ENCODE measurements around the gene RAB20. TPM values are rescaled to one million over a fixed set of nuclear protein-coding genes. Genes with fewer than 3 reads are reported as not detected.

Gene RAB20
- total RNA-seq, 1 donor from 2014 or later, result 2.8 TPM

DNA sequence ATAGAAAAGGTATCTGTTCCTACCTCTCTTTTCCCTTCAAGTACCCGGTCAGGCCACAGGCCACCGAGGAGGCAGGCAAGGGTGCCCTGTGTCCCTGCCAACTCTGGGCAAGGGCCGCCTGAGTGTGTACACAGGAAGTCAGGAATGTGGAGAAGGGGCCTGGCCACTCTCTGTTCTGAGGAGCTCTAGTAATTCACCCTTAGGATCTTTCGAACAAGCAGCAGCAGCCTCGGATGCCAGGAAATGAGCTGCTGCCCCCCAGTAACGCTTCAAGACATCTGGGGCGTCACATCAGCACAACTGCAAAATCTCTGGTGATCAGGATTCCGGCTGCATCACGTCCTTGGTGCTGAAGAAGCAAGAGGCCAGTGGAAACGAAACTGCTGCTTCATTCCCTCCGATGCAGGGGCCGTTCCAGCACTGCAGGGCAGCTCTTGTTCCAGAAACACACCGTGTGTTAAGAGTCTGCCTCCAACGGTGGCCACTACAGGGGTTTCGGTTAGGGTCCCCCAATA is 2.0 kb downstream of the RAB20 start:
- H3K27me3 Mint-ChIP-seq (ENCODE audit: low read depth), result peaks cover 32% of the 10 kb centered on the region
- H3K4me1 Mint-ChIP-seq (ENCODE audit: low read depth), result peaks cover 14% of the 10 kb centered on the region
- H3K9me3 Mint-ChIP-seq, result no peaks in the 10 kb centered on the region
- intact Hi-C loops (cut with micrococcal nuclease), result no loop called here
- no peak for DNase-seq (ENCODE audit: low spot score)
- no peak overlapping the region for H3K4me3 Mint-ChIP-seq (ENCODE audit: low read depth)
- H3K36me3 Mint-ChIP-seq (ENCODE audit: low read depth), result peaks cover 4% of the 10 kb centered on the region
- H3K27ac Mint-ChIP-seq, result no peak overlapping the region

DNA sequence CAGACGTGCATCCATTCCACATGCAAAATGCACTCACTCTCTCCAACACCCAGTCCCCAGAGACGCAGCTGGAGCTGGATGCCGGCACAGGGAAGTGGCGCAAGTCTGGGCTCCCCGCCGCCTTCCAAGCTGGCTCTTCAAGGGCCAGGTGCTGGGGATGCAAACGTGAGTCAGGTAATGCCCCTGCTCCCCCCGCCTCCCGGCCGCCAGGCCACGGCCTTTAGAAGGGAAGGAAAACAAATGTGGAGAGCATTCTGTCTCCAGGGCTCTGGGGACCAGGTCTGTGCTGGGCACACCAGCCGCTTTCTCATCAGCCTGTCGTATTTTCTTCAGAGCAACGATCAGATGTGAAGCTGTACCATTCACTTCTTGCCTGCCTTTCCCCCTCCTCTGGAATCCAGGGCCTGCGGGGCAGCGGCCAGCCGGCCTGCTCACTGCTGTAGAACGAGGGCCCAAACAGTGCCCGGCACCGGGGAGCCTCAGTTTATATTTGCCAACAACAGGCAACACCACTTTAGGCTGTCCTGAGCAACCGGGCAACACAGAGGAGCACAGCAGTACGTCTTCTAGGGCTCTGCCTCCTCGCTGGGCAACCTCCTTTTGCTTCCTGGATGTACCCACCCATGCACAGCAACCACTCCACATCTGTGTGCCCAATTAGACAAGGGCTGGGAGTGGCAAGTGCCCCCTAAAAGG is 3.8 kb downstream of the RAB20 start:
- H3K36me3 Mint-ChIP-seq (ENCODE audit: low read depth), result peaks cover 4% of the 10 kb centered on the region
- intact Hi-C loops (cut with micrococcal nuclease), result no loop called here
- no peak for DNase-seq (ENCODE audit: low spot score)
- no peaks in the 10 kb centered on the region for H3K9me3 Mint-ChIP-seq
- peaks cover 13% of the 10 kb centered on the region for H3K4me1 Mint-ChIP-seq (ENCODE audit: low read depth)
- H3K27me3 Mint-ChIP-seq (ENCODE audit: low read depth), result peaks cover 22% of the 10 kb centered on the region
- no peak overlapping the region for H3K27ac Mint-ChIP-seq
- H3K4me3 Mint-ChIP-seq (ENCODE audit: low read depth), result no peak overlapping the region

DNA sequence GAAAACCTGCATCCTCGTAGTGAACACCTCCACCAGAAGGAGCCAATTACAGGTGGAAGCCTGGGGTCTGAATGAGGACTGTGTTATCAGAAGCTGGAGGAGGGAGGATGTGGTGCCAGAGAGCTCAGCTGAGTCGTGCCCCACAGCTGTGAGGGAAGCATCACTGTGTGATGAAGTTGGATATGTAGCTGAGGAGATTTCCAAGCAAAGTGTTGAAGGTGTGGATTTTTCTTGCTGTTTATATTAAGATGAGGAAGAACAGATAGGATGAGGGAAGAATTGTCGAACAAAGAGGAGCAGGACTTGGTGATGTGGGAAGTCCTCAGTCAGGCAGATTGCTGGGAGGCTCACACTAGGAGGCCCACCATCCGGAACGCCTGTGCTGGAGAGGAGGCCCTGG is 4.4 kb downstream of the RAB20 start:
- Mint-ChIP-seq H3K4me3 (ENCODE audit: low read depth) (no peak overlapping the region), H3K9me3 (no peaks in the 10 kb centered on the region), H3K36me3 (ENCODE audit: low read depth) (peaks cover 4% of the 10 kb centered on the region), H3K4me1 (ENCODE audit: low read depth) (peaks cover 11% of the 10 kb centered on the region), H3K27me3 (ENCODE audit: low read depth) (peaks cover 21% of the 10 kb centered on the region), H3K27ac (no peak overlapping the region)
- no peak for DNase-seq (ENCODE audit: low spot score)
- intact Hi-C loops (cut with micrococcal nuclease), result no loop called here

DNA sequence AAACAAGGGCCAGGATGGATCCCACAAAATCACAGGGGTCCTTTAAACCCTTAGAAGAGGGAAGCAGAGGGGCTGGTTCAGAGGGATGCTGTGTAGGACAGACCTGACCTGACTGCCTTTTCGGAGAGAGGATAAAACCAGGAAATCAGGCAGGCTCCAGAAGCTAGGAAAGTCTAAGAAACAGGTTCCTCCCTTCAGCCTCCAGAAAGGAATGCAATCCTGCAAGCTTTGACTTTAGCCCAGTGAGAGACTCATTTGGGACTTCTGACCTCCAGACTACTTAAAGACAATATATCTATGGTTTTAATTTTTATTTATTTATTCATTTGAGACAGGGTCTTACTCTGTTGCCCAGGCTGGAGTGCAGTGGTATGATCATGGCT is 5.3 kb downstream of the RAB20 start:
- DNase-seq (ENCODE audit: low spot score), result no peak
- Mint-ChIP-seq H3K27ac (no peak overlapping the region), H3K4me3 (ENCODE audit: low read depth) (no peak overlapping the region), H3K9me3 (no peaks in the 10 kb centered on the region), H3K27me3 (ENCODE audit: low read depth) (peaks cover 17% of the 10 kb centered on the region), H3K36me3 (ENCODE audit: low read depth) (peaks cover 4% of the 10 kb centered on the region), H3K4me1 (ENCODE audit: low read depth) (peaks cover 11% of the 10 kb centered on the region)
- intact Hi-C loops (cut with micrococcal nuclease), result no loop called here

DNA sequence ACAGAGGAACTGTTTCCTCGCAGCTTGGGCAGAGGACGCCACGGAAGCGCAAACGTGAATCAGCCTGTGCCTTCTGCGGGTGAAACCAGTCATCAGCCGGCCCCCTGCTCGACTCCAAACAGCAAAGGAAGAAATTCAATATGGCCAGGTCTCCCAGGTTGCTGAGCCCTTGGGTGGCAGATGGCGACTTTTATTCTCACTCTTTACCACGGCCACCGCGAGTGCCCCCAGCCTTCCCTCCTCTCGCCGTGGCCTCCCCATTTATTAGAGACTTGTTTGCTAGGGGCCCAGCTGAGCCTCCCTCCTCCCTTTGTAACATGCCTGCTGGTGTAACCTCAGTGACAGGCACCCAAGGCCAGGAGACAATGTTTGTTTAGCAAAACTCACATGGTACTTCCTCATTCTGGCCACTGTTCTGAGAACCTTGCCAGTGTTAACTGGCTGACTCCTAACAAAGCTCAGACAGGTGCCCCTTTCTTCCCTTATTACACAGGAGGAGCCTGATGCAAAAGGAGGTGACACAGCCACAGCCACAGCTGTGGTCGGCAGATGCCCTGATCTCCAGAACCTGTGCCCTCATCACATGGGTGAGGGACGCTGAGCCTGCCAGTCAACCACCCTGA is 5.8 kb downstream of the RAB20 start:
- H3K4me3 Mint-ChIP-seq (ENCODE audit: low read depth), result no peak overlapping the region
- peaks cover 8% of the 10 kb centered on the region for H3K4me1 Mint-ChIP-seq (ENCODE audit: low read depth)
- peaks cover 4% of the 10 kb centered on the region for H3K36me3 Mint-ChIP-seq (ENCODE audit: low read depth)
- H3K9me3 Mint-ChIP-seq, result no peaks in the 10 kb centered on the region
- no peak overlapping the region for H3K27ac Mint-ChIP-seq
- intact Hi-C loops (cut with micrococcal nuclease), result no loop called here
- peaks cover 15% of the 10 kb centered on the region for H3K27me3 Mint-ChIP-seq (ENCODE audit: low read depth)
- no peak for DNase-seq (ENCODE audit: low spot score)

DNA sequence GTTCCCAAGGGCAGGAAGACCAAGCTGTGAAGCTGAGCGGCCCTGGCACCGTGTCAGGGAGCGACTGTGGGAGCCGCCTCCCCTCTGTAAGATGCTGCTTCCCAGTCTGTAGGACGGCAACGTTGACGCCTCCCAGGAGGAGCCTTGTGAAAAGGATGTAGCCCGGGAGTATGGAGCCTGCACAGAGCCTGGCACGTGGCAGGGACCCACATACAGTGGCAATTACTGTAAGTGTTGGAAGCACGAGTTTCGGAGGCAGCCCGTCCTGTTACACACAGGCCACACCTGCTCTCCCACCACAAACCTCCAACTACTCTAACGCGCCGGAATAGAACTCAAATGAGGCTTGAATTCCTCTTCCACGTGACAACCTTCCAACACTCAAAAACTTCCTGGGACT is 6.6 kb downstream of the RAB20 start:
- H3K4me1 Mint-ChIP-seq (ENCODE audit: low read depth), result peaks cover 3% of the 10 kb centered on the region
- no peak overlapping the region for H3K27ac Mint-ChIP-seq

DNA sequence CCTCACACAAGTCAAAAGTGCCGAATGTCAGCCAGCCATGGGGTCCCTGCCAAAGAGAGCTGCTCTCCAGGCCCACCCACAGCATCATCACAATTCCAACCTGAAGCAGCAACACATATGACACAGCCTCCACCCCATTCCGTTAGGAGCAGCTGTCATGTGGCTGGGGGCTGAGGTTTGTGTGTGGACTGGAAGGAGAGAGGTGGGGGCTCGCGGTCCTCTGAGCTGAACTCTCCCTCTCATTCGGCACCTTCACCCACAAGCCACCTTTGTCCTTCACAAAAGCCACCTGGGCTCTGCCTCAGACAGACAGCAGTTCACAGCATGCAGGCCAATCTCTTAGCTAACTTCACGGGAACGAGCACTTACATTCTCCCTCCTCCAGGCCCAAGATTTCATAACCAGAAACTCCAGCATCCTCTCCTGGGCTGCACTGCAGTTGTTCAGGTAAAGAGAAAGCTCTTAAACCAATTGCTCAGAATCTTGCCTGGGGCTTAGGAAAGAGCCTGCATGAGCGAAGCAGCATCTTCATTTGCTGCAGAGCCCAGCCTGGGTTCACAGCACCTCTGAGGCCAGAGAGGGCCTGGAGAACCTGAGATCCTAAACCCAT is 7.2 kb downstream of the RAB20 start:
- Mint-ChIP-seq H3K36me3 (ENCODE audit: low read depth) (peaks cover 4% of the 10 kb centered on the region), H3K27me3 (ENCODE audit: low read depth) (peaks cover 8% of the 10 kb centered on the region), H3K4me3 (ENCODE audit: low read depth) (no peak overlapping the region), H3K9me3 (no peaks in the 10 kb centered on the region), H3K27ac (no peak overlapping the region), H3K4me1 (ENCODE audit: low read depth) (peaks cover 2% of the 10 kb centered on the region)
- intact Hi-C loops (cut with micrococcal nuclease), result no loop called here
- DNase-seq (ENCODE audit: low spot score), result no peak

More for the DNA sequence above, 6.6 kb downstream of the RAB20 start:
- DNase-seq (ENCODE audit: low spot score), result no peak
- no peak overlapping the region for H3K4me3 Mint-ChIP-seq (ENCODE audit: low read depth)
- no peaks in the 10 kb centered on the region for H3K9me3 Mint-ChIP-seq
- intact Hi-C loops (cut with micrococcal nuclease), result no loop called here
- peaks cover 4% of the 10 kb centered on the region for H3K36me3 Mint-ChIP-seq (ENCODE audit: low read depth)
- H3K27me3 Mint-ChIP-seq (ENCODE audit: low read depth), result peaks cover 9% of the 10 kb centered on the region

DNA sequence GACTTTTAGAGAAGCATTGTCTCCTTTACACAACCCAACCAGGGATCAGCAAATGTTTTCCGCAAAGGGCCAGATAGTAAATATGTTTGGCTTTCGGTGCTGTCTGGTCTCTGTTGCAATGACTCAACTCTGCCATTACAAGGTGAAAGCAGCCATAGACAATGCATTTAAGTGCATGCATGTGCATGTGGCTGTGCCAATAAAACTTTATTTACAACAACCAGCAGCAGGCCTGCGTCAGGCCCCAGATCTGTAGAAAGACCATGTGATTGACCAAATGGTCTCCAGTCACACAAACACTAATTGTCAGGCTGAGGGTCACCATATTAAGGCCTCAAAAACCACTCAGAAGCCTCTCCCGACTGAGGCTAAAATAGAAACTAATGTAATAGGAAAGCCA is 8.1 kb downstream of the RAB20 start:
- Mint-ChIP-seq H3K9me3 (no peaks in the 10 kb centered on the region), H3K4me1 (ENCODE audit: low read depth) (peaks cover 2% of the 10 kb centered on the region), H3K4me3 (ENCODE audit: low read depth) (no peak overlapping the region), H3K27ac (no peak overlapping the region), H3K27me3 (ENCODE audit: low read depth) (peaks cover 4% of the 10 kb centered on the region), H3K36me3 (ENCODE audit: low read depth) (peaks cover 4% of the 10 kb centered on the region)
- DNase-seq (ENCODE audit: low spot score), result no peak
- intact Hi-C loops (cut with micrococcal nuclease), result no loop called here

DNA sequence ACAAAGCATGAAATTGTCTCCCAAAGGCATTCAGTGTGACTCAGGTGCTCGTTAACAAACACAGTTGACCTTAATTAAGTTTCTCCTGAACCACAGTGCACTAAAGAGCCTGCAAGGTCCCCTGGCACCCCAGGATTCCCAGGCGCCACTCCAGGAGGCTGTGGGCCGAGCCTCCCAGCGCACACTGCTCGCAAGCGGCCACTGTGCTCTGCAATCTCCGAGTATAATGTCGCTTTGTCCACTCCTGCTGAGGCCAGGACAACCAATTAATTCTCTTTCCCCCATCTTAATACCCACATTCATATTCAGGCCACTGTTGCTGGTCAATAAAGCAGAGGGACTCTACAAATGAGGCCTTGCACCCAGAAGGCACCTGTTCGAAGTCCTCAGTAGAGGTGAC is 8.8 kb downstream of the RAB20 start:
- Mint-ChIP-seq H3K36me3 (ENCODE audit: low read depth) (peaks cover 4% of the 10 kb centered on the region), H3K9me3 (no peaks in the 10 kb centered on the region), H3K27me3 (ENCODE audit: low read depth) (peaks cover 4% of the 10 kb centered on the region), H3K4me3 (ENCODE audit: low read depth) (no peak overlapping the region), H3K4me1 (ENCODE audit: low read depth) (peaks cover 2% of the 10 kb centered on the region), H3K27ac (no peak overlapping the region)
- DNase-seq (ENCODE audit: low spot score), result no peak
- intact Hi-C loops (cut with micrococcal nuclease), result no loop called here

DNA sequence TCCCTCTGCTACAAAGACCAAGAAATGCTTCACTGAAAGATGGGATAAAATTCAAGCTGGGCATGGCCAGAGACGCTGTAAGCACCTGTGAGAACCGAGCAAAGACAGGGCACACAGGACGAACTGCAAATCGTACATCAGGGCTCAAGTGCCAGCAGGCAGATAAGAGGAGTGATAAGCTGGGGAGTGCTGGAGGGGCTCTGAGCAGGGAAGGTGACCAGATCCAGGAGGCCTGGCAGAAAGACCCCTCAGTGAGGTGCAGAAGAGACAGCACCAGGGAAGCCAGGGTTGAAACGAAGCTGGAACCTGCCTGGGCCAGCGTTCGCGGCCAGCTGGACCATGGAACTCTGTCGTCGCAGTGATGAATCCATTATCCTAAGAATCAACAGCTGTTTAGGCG is 10.2 kb downstream of the RAB20 start:
- H3K4me1 Mint-ChIP-seq (ENCODE audit: low read depth), result no peaks in the 10 kb centered on the region
- H3K27ac Mint-ChIP-seq, result no peak overlapping the region
- H3K36me3 Mint-ChIP-seq (ENCODE audit: low read depth), result no peaks in the 10 kb centered on the region
- H3K4me3 Mint-ChIP-seq (ENCODE audit: low read depth), result no peak overlapping the region
- H3K27me3 Mint-ChIP-seq (ENCODE audit: low read depth), result peaks cover 4% of the 10 kb centered on the region
- DNase-seq (ENCODE audit: low spot score), result no peak
- intact Hi-C loops (cut with micrococcal nuclease), result no loop called here
- no peaks in the 10 kb centered on the region for H3K9me3 Mint-ChIP-seq

DNA sequence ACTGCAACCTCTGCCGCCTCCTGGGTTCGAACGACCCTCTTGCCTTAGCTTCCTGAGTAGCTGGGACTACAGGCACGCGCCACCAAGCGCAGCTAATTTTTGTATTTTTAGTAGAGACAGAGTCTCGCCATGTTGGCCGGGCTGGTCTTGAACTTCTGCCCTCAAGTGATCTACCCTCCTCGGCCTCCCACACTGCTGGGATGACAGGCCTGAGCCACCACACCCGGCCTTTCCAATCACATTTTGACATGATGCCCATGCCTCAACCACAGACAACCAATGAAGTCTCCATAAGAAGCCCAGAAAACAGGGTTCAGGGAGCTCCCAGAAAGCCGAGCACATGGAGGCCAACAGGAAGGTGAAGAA is 11.7 kb downstream of the RAB20 start:
- H3K27ac Mint-ChIP-seq, result no peak overlapping the region
- intact Hi-C loops (cut with micrococcal nuclease), result no loop called here
- DNase-seq (ENCODE audit: low spot score), result no peak
- H3K36me3 Mint-ChIP-seq (ENCODE audit: low read depth), result no peaks in the 10 kb centered on the region
- H3K9me3 Mint-ChIP-seq, result peaks cover 3% of the 10 kb centered on the region
- no peaks in the 10 kb centered on the region for H3K4me1 Mint-ChIP-seq (ENCODE audit: low read depth)
- H3K4me3 Mint-ChIP-seq (ENCODE audit: low read depth), result no peak overlapping the region
- H3K27me3 Mint-ChIP-seq (ENCODE audit: low read depth), result no peaks in the 10 kb centered on the region

DNA sequence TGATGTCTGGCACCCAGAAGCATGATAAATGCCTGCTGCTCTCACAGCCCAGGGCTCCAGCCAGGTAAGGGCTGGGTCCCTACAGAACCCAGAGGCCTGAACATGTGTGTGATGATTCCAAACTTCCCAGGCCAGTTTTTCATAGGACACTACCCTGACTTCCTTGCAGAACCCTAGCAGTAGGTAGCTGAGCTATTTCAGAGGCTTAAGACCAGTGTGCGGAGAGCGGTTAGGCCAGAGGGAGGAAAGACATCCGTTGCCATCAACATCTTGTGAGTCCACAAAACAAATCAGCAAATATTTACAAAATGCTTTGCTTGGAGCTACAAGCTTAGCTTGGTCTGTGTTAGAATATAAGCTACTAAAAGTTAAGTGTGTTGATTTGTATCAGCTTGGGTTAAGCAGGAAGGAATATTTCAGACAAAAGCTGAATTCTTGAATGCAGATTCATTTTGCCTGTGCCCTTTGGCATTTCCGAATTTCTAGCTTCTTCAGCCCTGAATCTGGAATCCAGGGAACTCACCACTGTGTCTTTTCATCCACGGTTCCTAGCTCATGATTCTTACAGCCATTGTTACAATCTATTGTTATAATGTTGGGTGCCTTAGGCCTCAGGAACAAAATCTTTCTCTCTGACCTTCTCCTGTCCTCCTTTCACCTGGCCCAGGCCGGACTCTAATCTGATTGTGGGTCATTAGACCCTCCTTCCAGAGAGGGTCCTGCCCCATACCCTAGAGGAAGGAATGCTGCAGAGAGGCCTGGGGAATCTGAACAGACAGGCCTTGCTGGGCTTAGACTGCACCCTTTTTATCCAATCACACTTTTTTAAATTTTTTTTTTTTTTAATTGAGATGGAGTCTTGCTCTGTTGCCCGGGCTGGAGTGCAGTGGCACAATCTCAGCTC is 12.4 kb downstream of the RAB20 start:
- Mint-ChIP-seq H3K4me3 (ENCODE audit: low read depth) (no peak overlapping the region), H3K27me3 (ENCODE audit: low read depth) (no peaks in the 10 kb centered on the region), H3K36me3 (ENCODE audit: low read depth) (no peaks in the 10 kb centered on the region), H3K27ac (no peak overlapping the region), H3K9me3 (peaks cover 4% of the 10 kb centered on the region), H3K4me1 (ENCODE audit: low read depth) (no peaks in the 10 kb centered on the region)
- no peak for DNase-seq (ENCODE audit: low spot score)
- intact Hi-C loops (cut with micrococcal nuclease), result no loop called here

Data from activated T-helper 2 cell treated with anti-CD3 and anti-CD28 coated beads, Interferon-gamma antibody, Interleukin-2, Interleukin-4, amounts not matched to agents 10 μg/mL and 5 μg/mL and 100 μg/mL, durations not matched to agents 14 hours and 24 hours and 36 hours (primary cell).